Body of pancreas (tissue), 4 donors: ENCODE measurements around the gene TGFB1. TPM values are rescaled to one million over a fixed set of nuclear protein-coding genes. Genes with fewer than 3 reads are reported as not detected.
A peak's percentile ranks its signal among the peaks of the same experiment; 100 is the strongest.

ENCODE experiments used
- ATAC-seq: fragments of 150-250 bp; one replicate; pipeline ENCODE4 v1.9.1; 2016
- DNase-seq, 4 donors: peaks; one replicate each; pipeline ENCODE4 v3.0.0-alpha.2; 2019
- H3K27ac ChIP-seq, 4 donors: fragments of 200-600 bp; sonication (generic); 1 replicate in 3 of 4; 2 replicates in 1 of 4; pipeline versions ENCODE4 v1.5.1 to v1.6.1; 2016 to 2019; ENCODE audit warnings: mild to moderate bottlenecking in 1 of 4, mixed read lengths in 1 of 4, moderate library complexity in 1 of 4
- H3K27me3 ChIP-seq, 2 donors: fragments of 200-600 bp; sonication (generic); one replicate each; pipeline ENCODE4 v1.6.0; 2016; ENCODE audit warnings: mild to moderate bottlenecking in 1 of 2
- H3K36me3 ChIP-seq, 2 donors: fragments of 200-600 bp; sonication (generic); replicated peaks in 1 of 2; 2 replicates each; pipeline ENCODE4 v1.5.1; 2016; ENCODE audit warnings: low read depth in 2 of 2; ENCODE audit not compliant: insufficient read depth in 1 of 2
- H3K4me1 ChIP-seq: fragments of 200-600 bp; sonication (generic); one replicate; pipeline ENCODE4 v1.6.0; 2016
- H3K4me3 ChIP-seq, 2 donors: fragments of 200-600 bp; sonication (generic); 1 replicate in 1 of 2; 2 replicates in 1 of 2; pipeline ENCODE4 v1.5.1; 2016 to 2019
- H3K9me3 ChIP-seq, 3 donors: fragments of 200-600 bp; sonication (generic); 1 replicate in 2 of 3; 2 replicates in 1 of 3; pipeline ENCODE4 v1.5.1; 2016
- CTCF ChIP-seq, 7 experiments: fragments of 450-650 bp in 4 of 7; fragments of 200-600 bp in 3 of 7; sonication (generic) in 3 of 7; IDR thresholded peaks; one replicate each; pipeline ENCODE4 v1.5.1; 2016 to 2019; ENCODE audit warnings: antibody characterized with exemption in 7 of 7
- POLR2A ChIP-seq, 3 donors: fragments of 450-650 bp; IDR thresholded peaks; one replicate each; pipeline ENCODE4 v1.6.1; 2016; ENCODE audit warnings: antibody characterized with exemption in 3 of 3, mild to moderate bottlenecking in 2 of 3
- WGBS, 2 donors: methylation state at CpG; one replicate each; pipeline ENCODE4 v1.1.5; 2017; 5-methylcytosine and 5-hydroxymethylcytosine counted together
- intact Hi-C: fragments of 100-400 bp; cut with DNase I; formaldehyde crosslinking; loops from one replicate; pipeline ENCODE4 v1.15.1; 2023
- total RNA-seq, 2 donors: library from RNA; depleted of rRNA; stranded (reverse); fragments of >200 nt; gene quantifications; one replicate each; pipeline ENCODE4 v1.1.0, GENCODE V29; 2016

TGFB1 gene
- total RNA-seq, 2 donors from 2014 or later, result 7.8 to 17.1 TPM

GRCh38 chr19:41311613-41312012 lies 42.1 kb downstream of the TGFB1 start:
- no peaks in the 10 kb centered on the region for H3K27me3 ChIP-seq
- H3K4me3 ChIP-seq, result no peak overlapping the region
- TF ChIP-seq CTCF (IDR thresholded peaks at IDR 0.05) (no peak), POLR2A (IDR thresholded peaks at IDR 0.05) (no peak)
- no peaks in the 10 kb centered on the region for H3K9me3 ChIP-seq
- DNase-seq, result no peak
- intact Hi-C loops, result no loop called here
- ATAC-seq, result no peak
- no peak overlapping the region for H3K27ac ChIP-seq
- H3K4me1 ChIP-seq, result peaks cover 30% of the 10 kb centered on the region
- peaks cover 2 to 9% of the 10 kb centered on the region in 2 donors for H3K36me3 ChIP-seq
- WGBS, 2 donors, result 84% methylated on average over 8 of the region's 8 CpGs

GRCh38 chr19:41311072-41311471 lies 42.6 kb downstream of the TGFB1 start:
- H3K4me3 ChIP-seq, result peak overlapping the region in 1 of 2 donors; percentile 72
- H3K9me3 ChIP-seq, result no peaks in the 10 kb centered on the region
- intact Hi-C loops, result no loop called here
- H3K27me3 ChIP-seq, result no peaks in the 10 kb centered on the region
- H3K36me3 ChIP-seq, result peaks cover 5 to 8% of the 10 kb centered on the region in 2 donors
- WGBS, 2 donors, result 42 to 49% methylated on average over 5 of the region's 5 CpGs
- TF ChIP-seq POLR2A (IDR thresholded peaks at IDR 0.05) (no peak), CTCF (IDR thresholded peaks at IDR 0.05) (no peak)
- DNase-seq, result no peak
- no peak for ATAC-seq
- peak overlapping the region in 1 of 4 donors; percentile 94 for H3K27ac ChIP-seq
- H3K4me1 ChIP-seq, result peaks cover 30% of the 10 kb centered on the region

- no peaks in the 10 kb centered on the region for H3K27me3 ChIP-seq
- H3K36me3 ChIP-seq, result peaks cover 5 to 16% of the 10 kb centered on the region in 2 donors
- peak within 1 kb of the TSS; percentile 26 to 72 for H3K4me3 ChIP-seq
- DNase-seq (peak; percentile 85 to 90 (median 88)), ATAC-seq (peak; percentile 83)
- TF ChIP-seq POLR2A (IDR thresholded peaks at IDR 0.05) (peak; percentile 21 to 77 (median 74)), CTCF (IDR thresholded peaks at IDR 0.05) (peak in 2 of 7 experiments; percentile 4 to 10)
- peaks cover 30% of the 10 kb centered on the region for H3K4me1 ChIP-seq
- intact Hi-C loops, result no loop called here
- 0 to 1% methylated on average over 18 to 47 of the region's 47 CpGs for WGBS, 2 donors
- no peaks in the 10 kb centered on the region for H3K9me3 ChIP-seq
- H3K27ac ChIP-seq, result peak within 1 kb of the TSS; percentile 88 to 97 (median 94)
Measured at GRCh38 chr19:41310033-41310831, 43.5 kb downstream of the TGFB1 start, which contains the start of gene CCDC97. CCDC97 (plus strand) TSS chr19:41310172; CDS start chr19:41310311, 139 bp downstream.

- Histone ChIP-seq H3K4me1 (peaks cover 30% of the 10 kb centered on the region), H3K27ac (peak overlapping the region; percentile 88 to 97 (median 94)), H3K9me3 (no peaks in the 10 kb centered on the region), H3K36me3 (peaks cover 5 to 20% of the 10 kb centered on the region in 2 donors), H3K27me3 (no peaks in the 10 kb centered on the region), H3K4me3 (peak overlapping the region; percentile 26 to 72)
- intact Hi-C loops, result no loop called here
- ATAC-seq (peak; percentile 27), DNase-seq (peak in 1 of 4 donors; percentile 41)
- WGBS, 2 donors, result 5% methylated on average over 26 of the region's 26 CpGs
- TF ChIP-seq CTCF (IDR thresholded peaks at IDR 0.05) (no peak), POLR2A (IDR thresholded peaks at IDR 0.05) (no peak)
Measured at GRCh38 chr19:41309180-41310032, 44.3 kb downstream of the TGFB1 start.
